SHP77 treated with DMSO at 0.1 percent for 48 hours (cell line): ENCODE results near the gene TMEM179.

Source experiments
- DNase-seq: peaks from one replicate; lab custom pipeline; 2025; lab: John Stamatoyannopoulos, UW

Gene TMEM179

GRCh38 chr14:104544362-104544961 is 60.1 kb downstream of the TMEM179 start:
- DNase-seq = no peak

- no peak for DNase-seq
Measured at GRCh38 chr14:104542871-104543830, 61.4 kb downstream of the TMEM179 start.

GRCh38 chr14:104541905-104542465 is 62.6 kb downstream of the TMEM179 start:
- no peak for DNase-seq
